Testis (tissue), 2 donors: ENCODE results near the gene FHAD1.

Experiments
- CTCF ChIP-seq, 3 experiments: fragments of 450-650 bp in 2 of 3; fragments of 200-600 bp in 1 of 3; sonication (generic) in 1 of 3; IDR thresholded peaks; one replicate each; pipeline ENCODE4 v1.5.1; 2016 to 2019; ENCODE audit warnings: antibody characterized with exemption in 3 of 3, mild to moderate bottlenecking in 2 of 3, moderate library complexity in 1 of 3
- POLR2A ChIP-seq: fragments of 450-650 bp; IDR thresholded peaks from one replicate; pipeline ENCODE4 v1.6.1; 2017; ENCODE audit warnings: antibody characterized with exemption, mild to moderate bottlenecking, moderate library complexity

- TF ChIP-seq CTCF (IDR thresholded peaks at IDR 0.05): no peak
- TF ChIP-seq POLR2A: no peak
Observed at GRCh38 chr1:15229707-15230131, 17.3 kb upstream of the FHAD1 start.
